Astrocyte (in vitro differentiated cells and primary cell): Measurements from ENCODE around the gene CYP2A13.

Experiments
- EZH2 ChIP-seq: IDR thresholded peaks from 2 replicates; pipeline ENCODE4 v1.6.1; 2012; ENCODE audit warnings: mild to moderate bottlenecking, low read length, inconsistent platforms; ENCODE audit not compliant: insufficient read depth
- TF ChIP-seq, protein P1 (sequence below): IDR thresholded peaks from 2 replicates; pipeline ENCODE4 v1.5.1; 2011; ENCODE audit warnings: low read depth, mild to moderate bottlenecking, inconsistent platforms, low read length, moderate library complexity; ENCODE audit not compliant: insufficient read depth

DNA sequence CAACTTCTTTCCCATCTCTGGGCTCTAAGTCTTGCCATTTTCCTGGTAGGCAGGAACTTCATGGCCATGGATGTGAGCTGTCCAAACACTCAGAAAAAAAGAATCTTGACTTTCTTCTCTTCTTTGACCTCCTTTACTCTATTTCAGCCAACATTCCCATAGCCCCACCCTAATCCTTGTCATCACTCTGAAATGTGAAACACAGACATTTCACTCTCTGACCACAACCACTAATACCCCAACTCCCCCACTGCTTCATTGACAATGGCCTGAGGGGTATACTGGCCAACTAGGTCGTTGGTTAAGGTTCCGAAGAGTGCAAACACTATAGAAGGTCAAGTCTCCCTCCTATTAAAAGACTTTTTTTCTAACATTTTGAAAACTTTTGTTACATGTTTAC, 4.7 kb upstream of the CYP2A13 start:
- TF ChIP-seq, protein P1, sequence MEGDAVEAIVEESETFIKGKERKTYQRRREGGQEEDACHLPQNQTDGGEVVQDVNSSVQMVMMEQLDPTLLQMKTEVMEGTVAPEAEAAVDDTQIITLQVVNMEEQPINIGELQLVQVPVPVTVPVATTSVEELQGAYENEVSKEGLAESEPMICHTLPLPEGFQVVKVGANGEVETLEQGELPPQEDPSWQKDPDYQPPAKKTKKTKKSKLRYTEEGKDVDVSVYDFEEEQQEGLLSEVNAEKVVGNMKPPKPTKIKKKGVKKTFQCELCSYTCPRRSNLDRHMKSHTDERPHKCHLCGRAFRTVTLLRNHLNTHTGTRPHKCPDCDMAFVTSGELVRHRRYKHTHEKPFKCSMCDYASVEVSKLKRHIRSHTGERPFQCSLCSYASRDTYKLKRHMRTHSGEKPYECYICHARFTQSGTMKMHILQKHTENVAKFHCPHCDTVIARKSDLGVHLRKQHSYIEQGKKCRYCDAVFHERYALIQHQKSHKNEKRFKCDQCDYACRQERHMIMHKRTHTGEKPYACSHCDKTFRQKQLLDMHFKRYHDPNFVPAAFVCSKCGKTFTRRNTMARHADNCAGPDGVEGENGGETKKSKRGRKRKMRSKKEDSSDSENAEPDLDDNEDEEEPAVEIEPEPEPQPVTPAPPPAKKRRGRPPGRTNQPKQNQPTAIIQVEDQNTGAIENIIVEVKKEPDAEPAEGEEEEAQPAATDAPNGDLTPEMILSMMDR, result no peak
- TF ChIP-seq EZH2, result no peak
